ENCODE data around the gene TTLL3.

TTLL3 gene

GRCh38 chr3:9781978-9782603 lies 28.0 kb upstream of the TTLL3 start:
- no peak for DNase-seq

- DNase-seq, result no peak
These were observed 27.3 kb upstream of the TTLL3 start for GRCh38 chr3:9782770-9783169.

- DNase-seq, result no peak
These were observed 26.1 kb upstream of the TTLL3 start for GRCh38 chr3:9783954-9784353.

GRCh38 chr3:9784965-9785364 lies 25.1 kb upstream of the TTLL3 start:
- DNase-seq, result no peak

- DNase-seq, result no peak
These were observed 24.5 kb upstream of the TTLL3 start for GRCh38 chr3:9785602-9786001.

- no peak for DNase-seq
These were observed 23.8 kb upstream of the TTLL3 start for GRCh38 chr3:9786209-9786739.

GRCh38 chr3:9786825-9787669 lies 23.0 kb upstream of the TTLL3 start:
- DNase-seq, result no peak

- DNase-seq, result no peak
These were observed 22.3 kb upstream of the TTLL3 start for GRCh38 chr3:9787714-9788113.

GRCh38 chr3:9791127-9791526 lies 18.9 kb upstream of the TTLL3 start:
- no peak for DNase-seq

GRCh38 chr3:9791790-9792404 lies 18.2 kb upstream of the TTLL3 start:
- no peak for DNase-seq

GRCh38 chr3:9792405-9793160 lies 17.5 kb upstream of the TTLL3 start, which contains the start of the genes ARPC4 and TADA3:
TSS of gene ARPC4 (plus strand) at chr3:9793082. CDS start at chr3:9793122, 40 bp downstream.
TSS of gene TADA3 (minus strand) at chr3:9792473. CDS start at chr3:9791466, 1,007 bp downstream.
- DNase-seq, result peak; percentile 88

GRCh38 chr3:9793161-9793781 lies 16.8 kb upstream of the TTLL3 start:
- DNase-seq, result no peak

GRCh38 chr3:9794400-9794799 lies 15.7 kb upstream of the TTLL3 start:
- no peak for DNase-seq

GRCh38 chr3:9795207-9795606 lies 14.9 kb upstream of the TTLL3 start:
- no peak for DNase-seq

- DNase-seq, result no peak
These were observed 12.7 kb upstream of the TTLL3 start for GRCh38 chr3:9797196-9797945.

GRCh38 chr3:9800529-9800928 lies 9.5 kb upstream of the TTLL3 start:
- DNase-seq, result no peak

- DNase-seq, result no peak
These were observed 6.6 kb upstream of the TTLL3 start for GRCh38 chr3:9803494-9803893.

- DNase-seq, result no peak
These were observed 5.1 kb upstream of the TTLL3 start for GRCh38 chr3:9804996-9805395.

- DNase-seq, result no peak
These were observed 3.9 kb upstream of the TTLL3 start for GRCh38 chr3:9806137-9806536.

- DNase-seq, result no peak
These were observed 3.1 kb upstream of the TTLL3 start for GRCh38 chr3:9806688-9807589.
